Motor neuron (in vitro differentiated cells): ENCODE data around the gene SLC6A5. TPM values are rescaled to one million over a fixed set of nuclear protein-coding genes. Genes with fewer than 3 reads are reported as not detected.
A peak's percentile ranks its signal among the peaks of the same experiment; 100 is the strongest.

ENCODE experiments used
- ATAC-seq, 8 experiments: fragments of 200-7000 bp; cut with Tn5 transposase; replicated peaks in 6 of 8; 2 replicates each; pipeline ENCODE4 v1.8.0; 2021; ENCODE audit warnings: mild to moderate bottlenecking in 8 of 8, moderate library complexity in 8 of 8
- H3K27ac ChIP-seq, 2 donors: fragments of 250-450 bp; sonication (Bioruptor Pico); 2 replicates each; pipeline ENCODE4 v1.9.0; 2021; ENCODE audit warnings: antibody characterized with exemption in 2 of 2, mild to moderate bottlenecking in 2 of 2, moderate library complexity in 1 of 2
- H3K4me1 ChIP-seq, 2 donors: fragments of 250-450 bp; sonication (Bioruptor Pico); replicated peaks in 1 of 2; 2 replicates each; pipeline ENCODE4 v1.6.1; 2021; ENCODE audit warnings: antibody characterized with exemption in 2 of 2, mild to moderate bottlenecking in 2 of 2, moderate library complexity in 1 of 2
- H3K4me3 ChIP-seq, 5 donors: fragments of 250-450 bp; sonication (Bioruptor Pico); 2 replicates each; pipeline ENCODE4 v1.9.0; 2021; ENCODE audit warnings: antibody characterized with exemption in 5 of 5, mild to moderate bottlenecking in 5 of 5, moderate library complexity in 4 of 5
- whole genome bisulfite sequencing, 10 experiments: fragments of 450-650 bp; shearing (Covaris generic); methylation state at CpG; one replicate each; pipeline ENCODE4 v1.0.0; 2022; 5-methylcytosine and 5-hydroxymethylcytosine counted together
- in situ Hi-C, 9 experiments: fragments of 400-800 bp; cut with MboI; loops; one replicate each; pipeline ENCODE4 v1.15.0; 2021; ENCODE audit warnings: low sequenced_read_pairs in 9 of 9, low pct_unique_long_range_greater_than_20kb in 2 of 9; ENCODE audit not compliant: unreplicated experiment in 9 of 9
- total RNA-seq, 8 experiments: library from RNA; unstranded; fragments of 300-600 nt; gene quantifications; 2 replicates each; pipeline versions ENCODE4 v1.2.3 to v1.2.4, GENCODE V29; 2022

The SLC6A5 gene
- total RNA-seq, 8 experiments from 2014 or later, result 0.07 to 5.2 (median 1.3) TPM; not detected in 1

GRCh38 chr11:20583201-20583600 is 16.2 kb upstream of the SLC6A5 start:
- Histone ChIP-seq H3K4me1 (peaks cover 0 to 4% of the 10 kb centered on the region in 2 donors), H3K4me3 (no peak overlapping the region), H3K27ac (no peak overlapping the region)
- WGBS, 10 experiments, result 0 to 90% (median 33%) methylated on average over 2 to 5 of the region's 5 CpGs; no CpG with 5 or more reads in 2 of the 10 experiments
- in situ Hi-C loops, result no loop called here
- ATAC-seq, result peak in 3 of 8 experiments; percentile 62 to 76 (median 75)

- ATAC-seq, result peak; percentile 30 to 92 (median 82)
- H3K27ac ChIP-seq, result no peak overlapping the region
- in situ Hi-C loops, result no loop called here
- 8 to 92% (median 50%) methylated on average over 1 to 3 of the region's 4 CpGs; no CpG with 5 or more reads in 1 of the 10 experiments for WGBS, 10 experiments
- no peak overlapping the region for H3K4me3 ChIP-seq
- peaks cover 0 to 4% of the 10 kb centered on the region in 2 donors for H3K4me1 ChIP-seq
Measured at GRCh38 chr11:20584093-20584774, 15.2 kb upstream of the SLC6A5 start.

DNA sequence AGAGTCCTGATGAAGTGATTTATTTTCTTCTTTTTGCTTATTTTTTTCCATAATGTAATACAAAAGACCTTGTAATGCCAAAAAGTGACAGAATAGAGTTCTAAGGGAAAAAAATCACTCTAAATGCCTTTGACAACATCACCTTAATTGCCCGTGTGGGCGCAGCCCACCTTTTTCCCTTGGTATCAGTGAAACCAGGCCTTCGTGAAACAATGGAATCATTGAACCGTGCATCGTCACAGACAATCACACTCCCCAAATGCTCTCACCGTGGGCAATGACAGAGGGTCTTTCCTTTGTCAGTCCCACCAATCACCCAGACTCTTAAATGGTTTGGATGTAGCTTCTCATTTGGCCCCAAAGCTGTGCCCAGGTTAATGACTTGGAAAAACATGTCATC is 9.6 kb upstream of the SLC6A5 start:
- H3K4me1 ChIP-seq, result peaks cover 0 to under 1% of the 10 kb centered on the region in 2 donors
- H3K27ac ChIP-seq, result no peak overlapping the region
- no peak overlapping the region for H3K4me3 ChIP-seq
- WGBS, 10 experiments, result 20 to 72% (median 45%) methylated on average over 1 to 6 of the region's 6 CpGs; no CpG with 5 or more reads in 1 of the 10 experiments
- no peak for ATAC-seq
- in situ Hi-C loops, result no loop called here

DNA sequence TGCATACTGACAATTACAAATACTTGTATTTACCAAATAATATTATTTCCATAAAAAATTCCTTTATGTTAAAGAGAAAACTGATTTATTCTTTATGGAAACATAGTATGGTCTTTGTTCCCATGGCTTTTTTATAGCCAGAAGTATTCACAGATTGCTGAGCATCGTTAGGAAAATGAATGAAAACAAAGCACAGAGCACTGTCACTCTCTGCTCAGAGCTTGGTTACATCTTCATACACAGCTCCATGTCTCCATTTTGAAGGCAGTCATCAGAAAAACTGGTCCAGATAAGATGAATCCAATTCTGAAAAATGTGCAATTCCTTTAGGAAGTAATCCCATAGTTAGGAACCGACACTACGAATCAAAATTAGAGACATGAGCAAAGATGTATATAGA is 9.0 kb upstream of the SLC6A5 start:
- Histone ChIP-seq H3K4me1 (peaks cover 0 to 3% of the 10 kb centered on the region in 2 donors), H3K27ac (no peak overlapping the region), H3K4me3 (no peak overlapping the region)
- WGBS, 10 experiments, result 0 to 100% (median 79%) methylated on average over 1 to 3 of the region's 3 CpGs; no CpG with 5 or more reads in 1 of the 10 experiments
- in situ Hi-C loops, result no loop called here
- ATAC-seq, result no peak

GRCh38 chr11:20592741-20593140 is 6.7 kb upstream of the SLC6A5 start:
- Histone ChIP-seq H3K4me1 (peaks cover 5 to 10% of the 10 kb centered on the region in 2 donors), H3K27ac (no peak overlapping the region), H3K4me3 (no peak overlapping the region)
- 0 to 70% (median 29%) methylated on average over 1 to 2 of the region's 2 CpGs; no CpG with 5 or more reads in 3 of the 10 experiments for WGBS, 10 experiments
- ATAC-seq, result no peak
- in situ Hi-C loops, result no loop called here

DNA sequence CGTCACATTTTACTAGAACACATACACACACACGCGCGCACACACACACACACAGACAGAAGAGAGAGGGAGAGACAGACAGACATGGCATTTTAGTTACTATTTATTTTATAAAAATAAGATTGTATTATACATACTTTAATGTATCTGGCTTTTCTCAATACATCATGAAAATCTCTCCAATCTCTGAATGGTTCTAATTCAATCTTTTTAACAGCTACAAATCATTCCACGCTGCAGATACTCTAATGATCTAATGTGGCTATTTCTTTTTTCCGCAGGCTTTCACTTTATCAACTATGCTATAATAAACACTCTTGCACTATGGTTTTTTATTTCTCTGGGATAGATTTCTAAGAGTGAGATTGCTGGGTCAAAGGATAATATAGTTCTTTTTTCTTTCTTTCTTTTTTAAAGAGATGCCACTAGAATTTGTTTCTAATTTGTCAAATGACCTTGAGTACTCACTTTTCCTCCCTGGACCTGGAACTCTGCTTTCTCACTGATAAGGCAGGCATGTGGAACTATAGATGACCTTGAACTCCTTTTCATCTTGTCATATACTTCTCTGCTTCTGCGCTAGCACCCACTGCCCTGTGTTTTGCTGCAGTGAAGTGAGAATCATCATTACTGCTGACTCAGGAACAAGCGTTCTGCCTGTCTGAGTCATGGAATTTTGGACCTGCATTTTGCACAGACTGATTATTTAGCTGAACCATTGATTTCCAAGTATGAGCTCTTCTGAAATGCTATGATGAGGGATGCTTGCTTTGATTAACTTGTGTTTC is 4.9 kb upstream of the SLC6A5 start:
- 56 to 93% (median 77%) methylated on average over 3 to 8 of the region's 8 CpGs for WGBS, 10 experiments
- H3K4me3 ChIP-seq, result no peak overlapping the region
- no peak for ATAC-seq
- no peak overlapping the region for H3K27ac ChIP-seq
- in situ Hi-C loops, result no loop called here
- peaks cover 5 to 15% of the 10 kb centered on the region in 2 donors for H3K4me1 ChIP-seq

GRCh38 chr11:20595101-20595500 is 4.3 kb upstream of the SLC6A5 start:
- in situ Hi-C loops, result no loop called here
- 24 to 86% (median 67%) methylated on average over 1 to 5 of the region's 5 CpGs for WGBS, 10 experiments
- Histone ChIP-seq H3K4me3 (no peak overlapping the region), H3K27ac (no peak overlapping the region), H3K4me1 (peaks cover 5 to 15% of the 10 kb centered on the region in 2 donors)
- ATAC-seq, result no peak

- Histone ChIP-seq H3K4me1 (peaks cover 5 to 19% of the 10 kb centered on the region in 2 donors), H3K27ac (peak overlapping the region; percentile 3 to 40), H3K4me3 (peak overlapping the region; percentile 10 to 35 (median 21))
- peak; percentile 70 to 84 (median 82) for ATAC-seq
- in situ Hi-C loops, result no loop called here
- WGBS, 10 experiments, result 0 to 42% (median 10%) methylated on average over 3 to 24 of the region's 57 CpGs; no CpG with 5 or more reads in 1 of the 10 experiments
Measured at GRCh38 chr11:20596205-20597153, 2.9 kb upstream of the SLC6A5 start.

- Histone ChIP-seq H3K27ac (peak overlapping the region in 1 of 2 donors; percentile 3), H3K4me3 (peak overlapping the region; percentile 10 to 35 (median 21)), H3K4me1 (peaks cover 5 to 22% of the 10 kb centered on the region in 2 donors)
- WGBS, 10 experiments, result 6 to 20% (median 15%) methylated on average over 1 to 13 of the region's 41 CpGs; no CpG with 5 or more reads in 6 of the 10 experiments
- in situ Hi-C loops, result no loop called here
- peak in 7 of 8 experiments; percentile 14 to 91 (median 80) for ATAC-seq
Measured at GRCh38 chr11:20597154-20597679, 2.2 kb upstream of the SLC6A5 start.

DNA sequence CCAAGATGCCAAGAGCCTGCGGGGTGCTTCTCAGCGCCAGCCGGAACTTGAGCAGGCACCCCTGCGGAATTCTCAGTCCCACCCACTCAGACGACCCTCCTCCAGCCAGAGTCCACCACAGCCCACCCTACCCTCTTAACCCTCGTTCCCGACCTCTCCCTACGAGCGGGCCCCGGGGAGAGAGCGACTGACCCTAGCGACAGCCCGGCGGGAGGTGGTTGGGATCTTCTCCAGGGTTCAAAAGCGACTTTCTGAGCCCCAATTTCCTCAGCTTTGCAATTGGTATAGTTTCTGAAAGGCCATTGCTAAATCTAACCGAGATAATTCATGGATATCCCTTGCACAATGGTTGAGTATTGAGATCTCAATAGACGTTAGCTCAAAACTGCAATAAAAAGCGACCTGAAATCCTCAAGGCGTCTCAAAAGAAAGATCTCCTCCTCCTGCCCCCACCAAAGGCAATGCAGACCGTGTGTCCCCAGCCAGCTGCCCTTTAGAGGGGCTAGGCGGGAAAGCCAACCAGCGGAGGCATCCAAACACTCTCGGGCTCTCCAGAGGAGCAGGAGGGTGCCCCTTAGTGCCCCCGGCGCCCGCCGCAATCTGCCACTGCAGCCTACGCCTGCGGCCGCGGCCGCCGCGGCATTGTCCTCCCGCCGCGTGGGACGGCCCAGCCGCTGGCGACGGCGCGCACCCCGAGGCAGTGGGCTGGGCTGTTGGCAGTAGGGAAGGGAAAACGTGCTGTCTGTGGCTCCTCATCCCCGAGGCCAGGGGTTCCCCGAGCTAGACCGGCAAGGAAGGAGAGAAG is 1.5 kb upstream of the SLC6A5 start:
- Histone ChIP-seq H3K4me3 (peak overlapping the region in 3 of 5 donors; percentile 21 to 35 (median 26)), H3K27ac (no peak overlapping the region), H3K4me1 (peaks cover 5 to 22% of the 10 kb centered on the region in 2 donors)
- in situ Hi-C loops, result no loop called here
- no peak for ATAC-seq
- WGBS, 10 experiments, result 0 to 7% (median 1%) methylated on average over 1 to 15 of the region's 48 CpGs; no CpG with 5 or more reads in 5 of the 10 experiments

DNA sequence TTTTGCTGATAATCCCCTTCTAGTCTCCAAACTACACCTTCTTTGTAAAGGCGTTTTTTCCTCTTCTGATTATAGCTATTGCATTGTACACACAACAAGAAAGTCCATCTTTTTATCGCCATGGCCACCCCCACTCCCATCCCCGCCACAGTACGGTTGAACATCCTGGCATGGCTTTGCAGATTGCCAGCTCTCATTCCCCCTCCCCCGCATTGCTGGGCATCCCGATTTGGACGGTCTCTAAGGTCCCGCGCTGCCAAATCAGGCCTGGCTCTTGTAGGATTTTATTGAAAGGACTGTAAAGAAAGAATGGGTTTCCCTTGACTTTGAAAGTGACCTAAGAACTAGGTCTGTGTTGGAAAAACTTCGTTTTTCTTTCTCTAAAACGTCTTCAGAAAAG is 916 bp upstream of the SLC6A5 start:
- H3K4me1 ChIP-seq, result peaks cover 5 to 22% of the 10 kb centered on the region in 2 donors
- in situ Hi-C loops, result no loop called here
- peak overlapping the region in 1 of 5 donors; percentile 35 for H3K4me3 ChIP-seq
- 0 to 10% (median 5%) methylated on average over 2 to 9 of the region's 11 CpGs; no CpG with 5 or more reads in 1 of the 10 experiments for WGBS, 10 experiments
- ATAC-seq, result no peak
- H3K27ac ChIP-seq, result no peak overlapping the region
